GM23338 (cell line): ENCODE results near the gene MLH1. TPM values are rescaled to one million over a fixed set of nuclear protein-coding genes. Genes with fewer than 3 reads are reported as not detected.
A peak's percentile ranks its signal among the peaks of the same experiment; 100 is the strongest.

Source experiments
- ATAC-seq: fragments of 200-7000 bp; cut with Tn5 transposase; 3 replicates; pipeline ENCODE4 v1.9.1; 2020
- DNase-seq: peaks from one replicate; pipeline ENCODE4 v3.0.0-alpha.2; 2015; ENCODE audit warnings: low spot score
- H2AFZ ChIP-seq: fragments of 200-600 bp; sonication (generic); 2 replicates; pipeline ENCODE4 v1.8.0; 2016; ENCODE audit warnings: antibody characterized with exemption, mild to moderate bottlenecking, moderate library complexity
- H3F3A ChIP-seq: fragments of 200-600 bp; sonication (generic); replicated peaks from 2 replicates; pipeline ENCODE4 v1.8.0; 2017; ENCODE audit warnings: antibody characterized with exemption, mixed run types, low read depth
- H3K27ac ChIP-seq: fragments of 200-600 bp; sonication (generic); 2 replicates; pipeline ENCODE4 v1.6.1; 2016; ENCODE audit warnings: low read depth
- H3K27me3 ChIP-seq: fragments of 200-600 bp; sonication (generic); 2 replicates; pipeline ENCODE4 v1.8.0; 2016; ENCODE audit warnings: mild to moderate bottlenecking, mixed run types, moderate library complexity; ENCODE audit not compliant: insufficient read depth
- H3K36me3 ChIP-seq: fragments of 200-600 bp; sonication (generic); 2 replicates; pipeline ENCODE4 v1.8.0; 2016; ENCODE audit warnings: mild to moderate bottlenecking; ENCODE audit not compliant: insufficient read depth
- H3K4me1 ChIP-seq: fragments of 200-600 bp; sonication (generic); 2 replicates; pipeline ENCODE4 v1.8.0; 2016; ENCODE audit warnings: mild to moderate bottlenecking, moderate library complexity; ENCODE audit not compliant: insufficient read depth
- H3K4me2 ChIP-seq: fragments of 200-600 bp; sonication (generic); 2 replicates; pipeline ENCODE4 v1.7.1; 2017; ENCODE audit warnings: mixed run types
- H3K4me3 ChIP-seq: fragments of 200-600 bp; sonication (generic); 2 replicates; pipeline ENCODE4 v1.6.1; 2016; ENCODE audit warnings: mixed run types
- H3K79me2 ChIP-seq: fragments of 200-600 bp; sonication (generic); replicated peaks from 2 replicates; pipeline ENCODE4 v1.8.0; 2017; ENCODE audit warnings: mild to moderate bottlenecking; ENCODE audit not compliant: insufficient read depth
- H3K9me2 ChIP-seq: fragments of 200-600 bp; sonication (generic); 2 replicates; pipeline ENCODE4 v1.8.0; 2017; ENCODE audit not compliant: insufficient read depth
- H4K20me1 ChIP-seq: fragments of 200-600 bp; sonication (generic); replicated peaks from 2 replicates; pipeline ENCODE4 v1.8.0; 2017; ENCODE audit warnings: mild to moderate bottlenecking; ENCODE audit not compliant: insufficient read depth
- H3K27ac Mint-ChIP-seq: 2 replicates; pipeline ENCODE4 v1.8.0; 2020; ENCODE audit warnings: inconsistent platforms, mild to moderate bottlenecking, moderate library complexity, mixed read lengths
- H3K27me3 Mint-ChIP-seq: 3 replicates; pipeline ENCODE4 v1.8.0; 2022; ENCODE audit warnings: low read depth, mild to moderate bottlenecking, moderate library complexity, mixed read lengths, inconsistent platforms; ENCODE audit not compliant: insufficient read depth, poor library complexity
- H3K36me3 Mint-ChIP-seq: 3 replicates; pipeline ENCODE4 v1.8.0; 2021; ENCODE audit warnings: low read depth, mild to moderate bottlenecking, inconsistent platforms, moderate library complexity, mixed read lengths
- H3K4me1 Mint-ChIP-seq: 3 replicates; pipeline ENCODE4 v1.8.0; 2020; ENCODE audit warnings: mild to moderate bottlenecking, inconsistent platforms, mixed read lengths
- H3K4me3 Mint-ChIP-seq: 3 replicates; pipeline ENCODE4 v1.8.0; 2021; ENCODE audit warnings: moderate library complexity, mild to moderate bottlenecking, inconsistent platforms, mixed read lengths
- H3K9me3 Mint-ChIP-seq: 3 replicates; pipeline ENCODE4 v1.8.0; 2020; ENCODE audit warnings: moderate library complexity, mild to moderate bottlenecking, inconsistent platforms, mixed read lengths
- CREB1 ChIP-seq: fragments of 250-450 bp; sonication (Bioruptor Pico); IDR thresholded peaks from 2 replicates; pipeline ENCODE4 v1.5.0; 2020; ENCODE audit warnings: low read depth, mild to moderate bottlenecking, moderate library complexity
- EZH2phosphoT487 ChIP-seq: fragments of 200-600 bp; sonication (generic); IDR thresholded peaks from one replicate; pipeline ENCODE4 v1.8.1; 2018; ENCODE audit warnings: antibody characterized with exemption; ENCODE audit not compliant: unreplicated experiment
- JUNB ChIP-seq: IDR thresholded peaks from one replicate; pipeline ENCODE4 v1.6.1; 2016; ENCODE audit warnings: antibody characterized with exemption; ENCODE audit not compliant: unreplicated experiment
- NANOG ChIP-seq: IDR thresholded peaks from 2 replicates; pipeline ENCODE4 v1.6.1; 2016; ENCODE audit warnings: antibody characterized with exemption, borderline replicate concordance
- POLR2AphosphoS5 ChIP-seq: IDR thresholded peaks from 2 replicates; pipeline ENCODE4 v1.6.1; 2016; ENCODE audit warnings: antibody characterized with exemption, low read depth
- ZNF114 ChIP-seq: fragments of 250-450 bp; sonication (Bioruptor Pico); IDR thresholded peaks from 2 replicates; pipeline ENCODE4 v1.5.0; 2020; ENCODE audit warnings: mild to moderate bottlenecking, moderate library complexity
- ZNF331 ChIP-seq: fragments of 250-450 bp; sonication (Bioruptor Pico); IDR thresholded peaks from 2 replicates; pipeline ENCODE4 v1.5.0; 2020; ENCODE audit warnings: low read depth, mild to moderate bottlenecking, moderate library complexity
- polyA plus RNA-seq: library from polyadenylated mRNA; unstranded; fragments of >200 nt; fragmentation: Nextera tagmentation; extraction: Ambion mirVana; gene quantifications from 2 replicates; pipeline ENCODE4 v1.2.1, GENCODE V29; 2016
- total RNA-seq: library from RNA; depleted of rRNA; stranded (reverse); fragments of >200 nt; shearing (Covaris generic); gene quantifications from 2 replicates; pipeline ENCODE4 v1.2.3, GENCODE V29; 2014
- TF ChIP-seq, protein P1 (sequence below), 2 experiments: fragments of 200-600 bp in 1 of 2; sonication (generic) in 1 of 2; conservative IDR thresholded peaks; 2 replicates each; pipeline versions ENCODE4 v1.5.1 to v1.6.1; 2016 to 2017; ENCODE audit warnings: antibody characterized with exemption in 2 of 2, low read depth in 2 of 2, mild to moderate bottlenecking in 2 of 2, moderate library complexity in 1 of 2
- TF ChIP-seq, protein P2 (sequence below): IDR thresholded peaks from 2 replicates; pipeline ENCODE4 v1.6.1; 2016; ENCODE audit warnings: antibody characterized with exemption
- TF ChIP-seq, protein P3 (sequence below): IDR thresholded peaks from one replicate; pipeline ENCODE4 v1.6.1; 2018; ENCODE audit warnings: antibody characterized with exemption; ENCODE audit not compliant: unreplicated experiment

The MLH1 gene
- total and polyA plus RNA-seq, 2 experiments from 2014 or later = 31.7 to 58.0 TPM

DNA sequence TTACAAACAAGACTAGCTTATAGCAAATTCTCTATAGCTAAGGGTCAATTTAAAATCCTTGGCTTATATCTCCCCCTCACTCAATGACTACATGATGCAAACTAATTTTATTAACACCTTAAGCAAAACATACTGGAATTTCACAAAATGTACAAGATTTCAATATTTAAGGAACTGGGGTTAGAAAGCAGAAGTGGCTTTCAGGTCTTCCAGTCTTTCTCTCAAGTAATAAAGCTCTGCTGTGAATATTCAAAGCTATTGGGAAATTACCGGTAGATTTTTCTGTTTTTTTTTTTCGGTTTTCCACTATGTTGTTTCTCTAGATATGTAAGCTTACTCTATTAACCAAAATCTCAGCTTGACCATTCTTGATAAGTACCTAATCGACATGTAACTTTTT is 4.3 kb upstream of the MLH1 start (continued):
- TF ChIP-seq, protein P1, sequence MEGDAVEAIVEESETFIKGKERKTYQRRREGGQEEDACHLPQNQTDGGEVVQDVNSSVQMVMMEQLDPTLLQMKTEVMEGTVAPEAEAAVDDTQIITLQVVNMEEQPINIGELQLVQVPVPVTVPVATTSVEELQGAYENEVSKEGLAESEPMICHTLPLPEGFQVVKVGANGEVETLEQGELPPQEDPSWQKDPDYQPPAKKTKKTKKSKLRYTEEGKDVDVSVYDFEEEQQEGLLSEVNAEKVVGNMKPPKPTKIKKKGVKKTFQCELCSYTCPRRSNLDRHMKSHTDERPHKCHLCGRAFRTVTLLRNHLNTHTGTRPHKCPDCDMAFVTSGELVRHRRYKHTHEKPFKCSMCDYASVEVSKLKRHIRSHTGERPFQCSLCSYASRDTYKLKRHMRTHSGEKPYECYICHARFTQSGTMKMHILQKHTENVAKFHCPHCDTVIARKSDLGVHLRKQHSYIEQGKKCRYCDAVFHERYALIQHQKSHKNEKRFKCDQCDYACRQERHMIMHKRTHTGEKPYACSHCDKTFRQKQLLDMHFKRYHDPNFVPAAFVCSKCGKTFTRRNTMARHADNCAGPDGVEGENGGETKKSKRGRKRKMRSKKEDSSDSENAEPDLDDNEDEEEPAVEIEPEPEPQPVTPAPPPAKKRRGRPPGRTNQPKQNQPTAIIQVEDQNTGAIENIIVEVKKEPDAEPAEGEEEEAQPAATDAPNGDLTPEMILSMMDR (conservative IDR thresholded peaks at IDR 0.05; ENCODE audit: low read depth in 2 of 2) = no peak
- TF ChIP-seq EZH2phosphoT487 (no peak), ZNF331 (no peak), CREB1 (CRISPR knock-in tag) (no peak), ZNF114 (CRISPR knock-in tag) (no peak), POLR2AphosphoS5 (no peak)

DNA sequence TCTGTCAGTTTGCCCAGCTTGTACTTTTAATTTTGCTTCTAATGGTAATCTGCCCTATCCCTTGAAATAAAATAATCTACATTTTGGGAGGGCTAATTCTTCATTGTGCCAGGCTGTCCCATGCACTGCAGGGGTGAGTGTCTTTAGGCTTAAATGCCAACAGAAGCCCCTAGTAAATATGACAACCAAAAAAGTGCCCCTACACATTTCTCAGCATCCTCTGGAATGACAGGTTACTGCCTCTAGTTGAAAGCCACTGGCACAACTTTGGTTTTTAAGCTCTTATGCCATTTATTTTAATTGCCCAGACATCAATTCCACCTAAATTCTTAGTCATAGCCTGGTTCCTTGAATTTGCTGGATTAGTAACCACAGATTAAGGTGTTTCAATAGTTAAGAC is 3.8 kb upstream of the MLH1 start:
- H3K27me3 ChIP-seq = no peaks in the 10 kb centered on the region
- peaks cover 37% of the 10 kb centered on the region for H3K4me1 ChIP-seq
- H3K27ac ChIP-seq = no peak overlapping the region
- peaks cover 27% of the 10 kb centered on the region; the same call in 1 of the 2 replicates for H4K20me1 ChIP-seq
- H3K79me2 ChIP-seq = peaks cover 55% of the 10 kb centered on the region
- H3K36me3 Mint-ChIP-seq = peaks cover 51% of the 10 kb centered on the region
- peaks cover 30% of the 10 kb centered on the region for H3K4me1 Mint-ChIP-seq
- H3K27me3 Mint-ChIP-seq = no peaks in the 10 kb centered on the region
- no peaks in the 10 kb centered on the region for H3K9me3 Mint-ChIP-seq
- no peak for DNase-seq
- no peak overlapping the region for H2AFZ ChIP-seq
- H3K4me3 Mint-ChIP-seq = peak overlapping the region; percentile 41; the same call in 2 of the 3 replicates
- TF ChIP-seq ZNF114 (CRISPR knock-in tag) (no peak), NANOG (no peak), JUNB (no peak), CREB1 (CRISPR knock-in tag) (no peak), POLR2AphosphoS5 (no peak), EZH2phosphoT487 (no peak)
- TF ChIP-seq, protein P2, sequence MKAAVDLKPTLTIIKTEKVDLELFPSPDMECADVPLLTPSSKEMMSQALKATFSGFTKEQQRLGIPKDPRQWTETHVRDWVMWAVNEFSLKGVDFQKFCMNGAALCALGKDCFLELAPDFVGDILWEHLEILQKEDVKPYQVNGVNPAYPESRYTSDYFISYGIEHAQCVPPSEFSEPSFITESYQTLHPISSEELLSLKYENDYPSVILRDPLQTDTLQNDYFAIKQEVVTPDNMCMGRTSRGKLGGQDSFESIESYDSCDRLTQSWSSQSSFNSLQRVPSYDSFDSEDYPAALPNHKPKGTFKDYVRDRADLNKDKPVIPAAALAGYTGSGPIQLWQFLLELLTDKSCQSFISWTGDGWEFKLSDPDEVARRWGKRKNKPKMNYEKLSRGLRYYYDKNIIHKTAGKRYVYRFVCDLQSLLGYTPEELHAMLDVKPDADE = no peak
- TF ChIP-seq, protein P3, sequence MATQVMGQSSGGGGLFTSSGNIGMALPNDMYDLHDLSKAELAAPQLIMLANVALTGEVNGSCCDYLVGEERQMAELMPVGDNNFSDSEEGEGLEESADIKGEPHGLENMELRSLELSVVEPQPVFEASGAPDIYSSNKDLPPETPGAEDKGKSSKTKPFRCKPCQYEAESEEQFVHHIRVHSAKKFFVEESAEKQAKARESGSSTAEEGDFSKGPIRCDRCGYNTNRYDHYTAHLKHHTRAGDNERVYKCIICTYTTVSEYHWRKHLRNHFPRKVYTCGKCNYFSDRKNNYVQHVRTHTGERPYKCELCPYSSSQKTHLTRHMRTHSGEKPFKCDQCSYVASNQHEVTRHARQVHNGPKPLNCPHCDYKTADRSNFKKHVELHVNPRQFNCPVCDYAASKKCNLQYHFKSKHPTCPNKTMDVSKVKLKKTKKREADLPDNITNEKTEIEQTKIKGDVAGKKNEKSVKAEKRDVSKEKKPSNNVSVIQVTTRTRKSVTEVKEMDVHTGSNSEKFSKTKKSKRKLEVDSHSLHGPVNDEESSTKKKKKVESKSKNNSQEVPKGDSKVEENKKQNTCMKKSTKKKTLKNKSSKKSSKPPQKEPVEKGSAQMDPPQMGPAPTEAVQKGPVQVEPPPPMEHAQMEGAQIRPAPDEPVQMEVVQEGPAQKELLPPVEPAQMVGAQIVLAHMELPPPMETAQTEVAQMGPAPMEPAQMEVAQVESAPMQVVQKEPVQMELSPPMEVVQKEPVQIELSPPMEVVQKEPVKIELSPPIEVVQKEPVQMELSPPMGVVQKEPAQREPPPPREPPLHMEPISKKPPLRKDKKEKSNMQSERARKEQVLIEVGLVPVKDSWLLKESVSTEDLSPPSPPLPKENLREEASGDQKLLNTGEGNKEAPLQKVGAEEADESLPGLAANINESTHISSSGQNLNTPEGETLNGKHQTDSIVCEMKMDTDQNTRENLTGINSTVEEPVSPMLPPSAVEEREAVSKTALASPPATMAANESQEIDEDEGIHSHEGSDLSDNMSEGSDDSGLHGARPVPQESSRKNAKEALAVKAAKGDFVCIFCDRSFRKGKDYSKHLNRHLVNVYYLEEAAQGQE = no peak
- TF ChIP-seq, protein P1 (conservative IDR thresholded peaks at IDR 0.05; ENCODE audit: low read depth in 2 of 2) = no peak
- H3K9me2 ChIP-seq = no peaks in the 10 kb centered on the region
- H3K4me2 ChIP-seq = peak overlapping the region; percentile 91
- H3F3A ChIP-seq = no peaks in the 10 kb centered on the region
- ATAC-seq = no peak
- H3K36me3 ChIP-seq = peaks cover 23% of the 10 kb centered on the region
- no peak overlapping the region for H3K27ac Mint-ChIP-seq
- peak overlapping the region; percentile 83 for H3K4me3 ChIP-seq
